Osteocyte (in vitro differentiated cells): ENCODE results near the gene L2HGDH. TPM values are rescaled to one million over a fixed set of nuclear protein-coding genes. Genes with fewer than 3 reads are reported as not detected.

Experiments
- DNase-seq: peaks from one replicate; pipeline ENCODE4 v3.0.0; 2021; ENCODE audit warnings: mixed read lengths; ENCODE audit not compliant: unreplicated experiment; ENCODE audit errors: extremely low spot score
- H3K27ac Mint-ChIP-seq: one replicate; pipeline ENCODE4 v1.8.0; 2021; ENCODE audit warnings: mild to moderate bottlenecking, mixed read lengths; ENCODE audit not compliant: unreplicated experiment
- H3K27me3 Mint-ChIP-seq: one replicate; pipeline ENCODE4 v1.8.0; 2021; ENCODE audit warnings: mixed read lengths; ENCODE audit not compliant: unreplicated experiment
- H3K36me3 Mint-ChIP-seq: one replicate; pipeline ENCODE4 v1.8.0; 2021; ENCODE audit warnings: mixed read lengths; ENCODE audit not compliant: unreplicated experiment
- H3K4me1 Mint-ChIP-seq: one replicate; pipeline ENCODE4 v1.8.0; 2021; ENCODE audit warnings: mixed read lengths; ENCODE audit not compliant: unreplicated experiment
- H3K4me3 Mint-ChIP-seq: one replicate; pipeline ENCODE4 v1.8.0; 2021; ENCODE audit warnings: mild to moderate bottlenecking, moderate library complexity, mixed read lengths; ENCODE audit not compliant: unreplicated experiment
- H3K9me3 Mint-ChIP-seq: one replicate; pipeline ENCODE4 v1.8.0; 2021; ENCODE audit warnings: mixed read lengths; ENCODE audit not compliant: unreplicated experiment
- total RNA-seq: library from RNA; stranded (reverse); gene quantifications from 2 replicates; pipeline ENCODE4 v1.2.1, GENCODE V29; 2021
- TF ChIP-seq, protein P1 (sequence below): fragments of 200-600 bp; sonication (generic); IDR thresholded peaks from 2 replicates; pipeline ENCODE4 v1.5.0; 2021; ENCODE audit warnings: antibody characterized with exemption, mild to moderate bottlenecking, moderate library complexity

The L2HGDH gene
- total RNA-seq, 1 donor from 2014 or later, result 4.2 TPM

DNA sequence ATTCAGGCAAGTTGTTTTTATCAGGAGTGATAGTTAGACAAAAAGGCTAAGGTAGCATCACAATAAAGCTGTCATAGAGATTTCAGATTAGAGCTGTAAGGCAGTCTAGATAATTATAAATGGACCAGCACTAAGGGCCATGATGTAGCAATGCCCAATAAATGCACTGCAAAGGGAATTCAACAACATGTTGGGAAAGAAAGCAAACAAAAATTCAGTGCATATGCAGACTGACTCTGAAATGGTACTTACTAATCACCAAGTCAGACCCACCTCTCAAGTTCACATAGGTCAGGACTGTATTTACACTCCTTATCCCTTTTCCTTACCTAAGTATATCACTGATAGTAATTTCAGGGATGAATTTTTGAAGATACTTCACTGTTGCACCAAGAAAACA, 47.0 kb downstream of the L2HGDH start:
- DNase-seq, result no peak
- Mint-ChIP-seq H3K36me3 (no peaks in the 10 kb centered on the region), H3K27me3 (no peaks in the 10 kb centered on the region), H3K4me3 (no peak overlapping the region), H3K9me3 (no peaks in the 10 kb centered on the region), H3K27ac (no peak overlapping the region), H3K4me1 (peaks cover 1% of the 10 kb centered on the region)
- TF ChIP-seq, protein P1, sequence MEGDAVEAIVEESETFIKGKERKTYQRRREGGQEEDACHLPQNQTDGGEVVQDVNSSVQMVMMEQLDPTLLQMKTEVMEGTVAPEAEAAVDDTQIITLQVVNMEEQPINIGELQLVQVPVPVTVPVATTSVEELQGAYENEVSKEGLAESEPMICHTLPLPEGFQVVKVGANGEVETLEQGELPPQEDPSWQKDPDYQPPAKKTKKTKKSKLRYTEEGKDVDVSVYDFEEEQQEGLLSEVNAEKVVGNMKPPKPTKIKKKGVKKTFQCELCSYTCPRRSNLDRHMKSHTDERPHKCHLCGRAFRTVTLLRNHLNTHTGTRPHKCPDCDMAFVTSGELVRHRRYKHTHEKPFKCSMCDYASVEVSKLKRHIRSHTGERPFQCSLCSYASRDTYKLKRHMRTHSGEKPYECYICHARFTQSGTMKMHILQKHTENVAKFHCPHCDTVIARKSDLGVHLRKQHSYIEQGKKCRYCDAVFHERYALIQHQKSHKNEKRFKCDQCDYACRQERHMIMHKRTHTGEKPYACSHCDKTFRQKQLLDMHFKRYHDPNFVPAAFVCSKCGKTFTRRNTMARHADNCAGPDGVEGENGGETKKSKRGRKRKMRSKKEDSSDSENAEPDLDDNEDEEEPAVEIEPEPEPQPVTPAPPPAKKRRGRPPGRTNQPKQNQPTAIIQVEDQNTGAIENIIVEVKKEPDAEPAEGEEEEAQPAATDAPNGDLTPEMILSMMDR, result no peak

DNA sequence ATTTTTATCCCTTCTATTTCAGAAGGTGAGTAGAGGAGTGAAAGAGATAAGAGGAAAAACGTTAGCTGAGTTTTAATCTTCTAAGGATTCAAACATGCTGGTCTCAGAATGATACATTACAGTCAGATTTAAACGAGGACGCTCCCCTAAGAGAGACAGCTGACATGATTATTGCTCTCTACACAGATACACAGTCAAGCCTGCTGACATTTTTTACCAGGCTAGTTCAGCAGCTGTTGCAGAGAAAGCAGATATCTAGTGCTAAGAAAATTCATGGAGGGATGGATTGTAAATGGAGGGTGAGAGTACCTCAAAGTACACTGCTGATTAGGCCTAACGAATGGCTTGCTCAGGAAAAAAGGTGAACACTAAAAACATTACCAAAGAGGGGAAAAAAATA, 48.7 kb downstream of the L2HGDH start:
- H3K27me3 Mint-ChIP-seq, result no peaks in the 10 kb centered on the region
- DNase-seq, result no peak
- H3K4me1 Mint-ChIP-seq, result peaks cover 1% of the 10 kb centered on the region
- H3K36me3 Mint-ChIP-seq, result no peaks in the 10 kb centered on the region
- H3K9me3 Mint-ChIP-seq, result no peaks in the 10 kb centered on the region
- H3K27ac Mint-ChIP-seq, result no peak overlapping the region
- no peak overlapping the region for H3K4me3 Mint-ChIP-seq
- TF ChIP-seq, protein P1, result no peak

DNA sequence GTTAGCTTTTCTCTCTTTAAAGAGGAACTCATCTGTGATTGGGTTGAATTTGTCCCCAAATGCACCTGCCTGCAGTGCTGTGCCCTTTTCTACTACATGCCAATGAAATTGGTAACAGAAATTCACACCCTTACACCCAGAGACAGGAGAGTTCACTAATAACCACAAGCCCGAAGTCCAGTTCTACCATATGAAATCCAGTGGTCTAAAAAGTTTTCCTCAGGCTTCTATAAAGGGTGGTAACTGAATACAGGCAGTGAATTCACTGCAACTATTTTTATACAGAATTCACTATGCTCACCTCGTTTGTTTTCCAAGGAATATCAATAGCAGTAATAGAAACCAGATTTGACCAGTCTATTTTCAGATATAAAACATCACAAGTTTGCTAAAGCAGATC, 49.2 kb downstream of the L2HGDH start:
- Mint-ChIP-seq H3K27ac (no peak overlapping the region), H3K4me3 (no peak overlapping the region), H3K27me3 (no peaks in the 10 kb centered on the region), H3K36me3 (no peaks in the 10 kb centered on the region), H3K4me1 (peaks cover 2% of the 10 kb centered on the region), H3K9me3 (no peaks in the 10 kb centered on the region)
- TF ChIP-seq, protein P1, result no peak
- no peak for DNase-seq

DNA sequence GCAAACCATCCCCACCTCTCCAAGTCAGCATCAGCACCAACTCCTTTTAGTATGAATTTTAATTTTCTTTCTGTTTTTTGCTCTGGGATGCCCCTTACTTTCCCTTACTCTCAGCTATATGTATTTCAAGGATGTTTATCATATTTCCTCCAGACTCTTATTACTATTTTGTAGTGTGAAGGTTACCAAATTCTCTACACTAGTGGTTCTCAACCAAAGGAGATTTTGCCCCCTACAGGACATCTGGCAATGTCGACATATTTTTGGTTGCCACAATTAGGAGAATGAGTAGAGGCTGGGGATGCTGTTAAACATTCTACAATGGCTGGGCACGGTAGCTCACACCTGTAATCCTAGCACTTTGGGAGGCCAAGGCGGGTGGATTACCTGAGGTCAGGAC, 51.5 kb downstream of the L2HGDH start:
- DNase-seq, result no peak
- Mint-ChIP-seq H3K9me3 (no peaks in the 10 kb centered on the region), H3K4me1 (peaks cover 5% of the 10 kb centered on the region), H3K36me3 (no peaks in the 10 kb centered on the region), H3K27ac (peak overlapping the region; percentile 20), H3K27me3 (no peaks in the 10 kb centered on the region), H3K4me3 (no peak overlapping the region)
- TF ChIP-seq, protein P1, result peak; percentile 63

DNA sequence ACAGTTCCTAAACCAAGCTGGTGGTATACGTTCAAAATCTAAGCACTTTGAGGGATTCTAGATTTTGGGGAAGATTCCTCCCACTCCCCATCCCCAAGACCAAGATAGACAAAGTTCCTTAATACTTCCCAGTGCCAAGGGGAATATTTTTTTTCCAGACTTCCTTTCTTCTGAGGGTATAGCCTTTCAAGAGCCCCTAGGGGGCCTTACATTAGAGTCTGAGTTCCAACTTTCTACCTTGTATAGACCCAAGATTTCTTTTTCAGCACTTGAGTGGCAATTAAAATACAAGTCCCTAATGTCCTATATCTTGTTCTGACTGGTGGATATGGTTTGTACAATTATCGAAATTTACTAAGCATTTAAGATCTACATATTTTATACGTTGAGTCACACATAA, 52.0 kb downstream of the L2HGDH start:
- TF ChIP-seq, protein P1, result no peak
- Mint-ChIP-seq H3K36me3 (no peaks in the 10 kb centered on the region), H3K9me3 (no peaks in the 10 kb centered on the region)

More for the DNA sequence above, 52.0 kb downstream of the L2HGDH start:
- Mint-ChIP-seq H3K4me3 (no peak overlapping the region), H3K27ac (no peak overlapping the region), H3K4me1 (peaks cover 5% of the 10 kb centered on the region), H3K27me3 (no peaks in the 10 kb centered on the region)
- no peak for DNase-seq
